ENCODE results near the gene RIC8B. TPM values are rescaled to one million over a fixed set of nuclear protein-coding genes. Genes with fewer than 3 reads are reported as not detected.

The RIC8B gene
- polyA plus RNA-seq, 3 donors: 2.7 to 3.8 (median 2.7) TPM

- peak; percentile 30 to 55 (median 44) for DNase-seq
- Histone ChIP-seq H3K4me2 (replicated peaks; ENCODE audit: extremely low read depth, low read length, poor library complexity, severe bottlenecking) (peak overlapping the region; percentile 24), H4K20me1 (ENCODE audit: insufficient read depth, low read length) (no peaks in the 10 kb centered on the region), H3K27me3 (ENCODE audit: control insufficient read depth in 2 of 2, insufficient read depth in 2 of 2, low read length in 2 of 2) (no peaks in the 10 kb centered on the region), H3K9me3 (replicated peaks in 1 of 2; ENCODE audit: control insufficient read depth in 1 of 2, insufficient read depth in 1 of 2, low read length in 2 of 2) (no peaks in the 10 kb centered on the region), H3K9ac (ENCODE audit: insufficient read depth, low read length, poor library complexity, severe bottlenecking) (no peak overlapping the region), H3K27ac (ENCODE audit: low read depth in 1 of 2, low read length in 2 of 2) (no peak overlapping the region), H2AFZ (ENCODE audit: insufficient read depth, low read depth, low read length, poor library complexity, severe bottlenecking) (peak overlapping the region; percentile 60), H3K79me2 (ENCODE audit: insufficient read depth, low read length) (no peaks in the 10 kb centered on the region), H3K4me3 (replicated peaks in 1 of 3; ENCODE audit: low read depth in 2 of 3, low read length in 3 of 3) (no peak overlapping the region), H3K4me1 (ENCODE audit: control insufficient read depth in 1 of 2, insufficient read depth in 2 of 2, low read length in 2 of 2) (peaks cover 12 to 13% of the 10 kb centered on the region in 2 donors), H3K36me3 (replicated peaks in 1 of 2; ENCODE audit: control insufficient read depth in 1 of 2, insufficient read depth in 2 of 2, low read length in 2 of 2) (no peaks in the 10 kb centered on the region)
- intact Hi-C loops (cut with micrococcal nuclease): no loop called here
- WGBS (ENCODE audit: insufficient coverage): 6% methylated on average over 2 of the region's 2 CpGs
- TF ChIP-seq, protein P1, sequence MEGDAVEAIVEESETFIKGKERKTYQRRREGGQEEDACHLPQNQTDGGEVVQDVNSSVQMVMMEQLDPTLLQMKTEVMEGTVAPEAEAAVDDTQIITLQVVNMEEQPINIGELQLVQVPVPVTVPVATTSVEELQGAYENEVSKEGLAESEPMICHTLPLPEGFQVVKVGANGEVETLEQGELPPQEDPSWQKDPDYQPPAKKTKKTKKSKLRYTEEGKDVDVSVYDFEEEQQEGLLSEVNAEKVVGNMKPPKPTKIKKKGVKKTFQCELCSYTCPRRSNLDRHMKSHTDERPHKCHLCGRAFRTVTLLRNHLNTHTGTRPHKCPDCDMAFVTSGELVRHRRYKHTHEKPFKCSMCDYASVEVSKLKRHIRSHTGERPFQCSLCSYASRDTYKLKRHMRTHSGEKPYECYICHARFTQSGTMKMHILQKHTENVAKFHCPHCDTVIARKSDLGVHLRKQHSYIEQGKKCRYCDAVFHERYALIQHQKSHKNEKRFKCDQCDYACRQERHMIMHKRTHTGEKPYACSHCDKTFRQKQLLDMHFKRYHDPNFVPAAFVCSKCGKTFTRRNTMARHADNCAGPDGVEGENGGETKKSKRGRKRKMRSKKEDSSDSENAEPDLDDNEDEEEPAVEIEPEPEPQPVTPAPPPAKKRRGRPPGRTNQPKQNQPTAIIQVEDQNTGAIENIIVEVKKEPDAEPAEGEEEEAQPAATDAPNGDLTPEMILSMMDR (IDR thresholded peaks at IDR 0.05): no peak
- peaks cover 4 to 12% (median 8%) of the 10 kb centered on the region in 3 donors for H3K27me3 Mint-ChIP-seq (ENCODE audit: low read depth in 3 of 3)
- H3K4me1 Mint-ChIP-seq: peaks cover 14% of the 10 kb centered on the region
- H3K36me3 Mint-ChIP-seq: no peaks in the 10 kb centered on the region
- peaks cover 0 to 2% (median 0%) of the 10 kb centered on the region in 7 donors for H3K9me3 Mint-ChIP-seq
- H3K27ac Mint-ChIP-seq: peak overlapping the region in 6 of 7 donors; percentile 6 to 75 (median 53)
- peak overlapping the region in 1 of 2 donors; percentile 77 for H3K4me3 Mint-ChIP-seq
These were observed 14.3 kb upstream of the RIC8B start for GRCh38 chr12:106760184-106760531.

DNA sequence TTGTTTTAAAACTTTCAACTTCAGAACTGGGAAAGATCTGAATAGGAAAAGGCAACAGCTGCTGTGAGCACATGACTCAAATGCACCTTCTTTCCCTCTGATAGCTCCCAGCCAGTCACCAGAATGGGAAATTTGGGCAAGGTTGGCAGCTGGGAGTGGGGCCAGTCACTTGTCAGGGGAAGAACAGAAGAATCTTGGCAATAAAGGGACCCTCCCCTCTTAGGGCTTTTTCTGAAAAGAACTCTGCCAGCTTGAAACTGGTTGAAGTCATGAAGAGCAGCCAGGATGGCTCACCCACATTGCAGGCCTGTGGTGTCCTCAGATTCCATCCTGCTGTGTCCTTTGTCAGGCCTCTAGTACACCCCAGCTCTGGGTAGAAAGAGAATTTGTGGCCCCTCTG lies 10.3 kb upstream of the RIC8B start:
- Mint-ChIP-seq H3K27me3 (ENCODE audit: low read depth in 3 of 3) (peaks cover 25 to 37% (median 34%) of the 10 kb centered on the region in 3 donors), H3K27ac (no peak overlapping the region), H3K36me3 (no peaks in the 10 kb centered on the region), H3K9me3 (peaks cover 0 to 2% (median 0%) of the 10 kb centered on the region in 7 donors), H3K4me3 (no peak overlapping the region), H3K4me1 (peaks cover 12% of the 10 kb centered on the region)
- Histone ChIP-seq H3K4me3 (replicated peaks in 1 of 3; ENCODE audit: low read depth in 2 of 3, low read length in 3 of 3) (no peak overlapping the region), H3K4me2 (replicated peaks; ENCODE audit: extremely low read depth, low read length, poor library complexity, severe bottlenecking) (no peak overlapping the region), H3K9ac (ENCODE audit: insufficient read depth, low read length, poor library complexity, severe bottlenecking) (no peak overlapping the region), H3K27me3 (ENCODE audit: control insufficient read depth in 2 of 2, insufficient read depth in 2 of 2, low read length in 2 of 2) (peaks cover 32 to 33% of the 10 kb centered on the region in 2 donors), H3K79me2 (ENCODE audit: insufficient read depth, low read length) (no peaks in the 10 kb centered on the region), H3K4me1 (ENCODE audit: control insufficient read depth in 1 of 2, insufficient read depth in 2 of 2, low read length in 2 of 2) (peaks cover 12 to 13% of the 10 kb centered on the region in 2 donors), H3K9me3 (replicated peaks in 1 of 2; ENCODE audit: control insufficient read depth in 1 of 2, insufficient read depth in 1 of 2, low read length in 2 of 2) (no peaks in the 10 kb centered on the region), H3K36me3 (replicated peaks in 1 of 2; ENCODE audit: control insufficient read depth in 1 of 2, insufficient read depth in 2 of 2, low read length in 2 of 2) (no peaks in the 10 kb centered on the region), H4K20me1 (ENCODE audit: insufficient read depth, low read length) (no peaks in the 10 kb centered on the region), H3K27ac (ENCODE audit: low read depth in 1 of 2, low read length in 2 of 2) (no peak overlapping the region), H2AFZ (ENCODE audit: insufficient read depth, low read depth, low read length, poor library complexity, severe bottlenecking) (no peak overlapping the region)
- intact Hi-C loops (cut with micrococcal nuclease): no loop called here
- no peak for DNase-seq
- TF ChIP-seq, protein P1 (IDR thresholded peaks at IDR 0.05): no peak

All from CD14-positive monocyte (primary cell).